K562 (cell line): ENCODE measurements around the gene MMP24. TPM values are rescaled to one million over a fixed set of nuclear protein-coding genes. Genes with fewer than 3 reads are reported as not detected.
A peak's percentile ranks its signal among the peaks of the same experiment; 100 is the strongest.

ENCODE experiments used
- ATAC-seq: fragments of 200-7000 bp; cut with Tn5 transposase; 3 replicates; pipeline ENCODE4 v1.9.1; 2020; ENCODE audit warnings: moderate library complexity
- BruUV-seq: library from RNA; stranded (reverse); fragments of 400-500 nt; replicated peaks from 2 replicates; lab custom pipeline; 2021; lab: Mats Ljungman, UMichigan
- CTCF ChIA-PET: fragments of 300-600 bp; formaldehyde crosslinking; extraction: SDS; loops from one replicate; lab custom pipeline; 2021; ENCODE audit warnings: low intra/inter-chr PET ratio; lab: Yijun Ruan, JAX
- POLR2A ChIA-PET: fragments of 300-600, 350-650 bp; sonication (Branson Sonifier 250); formaldehyde crosslinking; extraction: SDS; loops from one replicate; lab custom pipeline; 2021; ENCODE audit warnings: antibody characterized with exemption, inconsistent platforms; lab: Yijun Ruan, JAX
- DNase-seq, 4 experiments: peaks; one replicate each; pipeline versions ENCODE4 v3.0.0 to v3.0.0-alpha.2; 2011 to 2018; ENCODE audit warnings: low spot score in 3 of 4, mixed read lengths in 3 of 4; ENCODE audit errors: extremely low read depth in 1 of 4
- FAIRE-seq: peaks from 2 replicates; lab custom pipeline; 2011; peaks lifted over from hg19 to GRCh38; lab: Jason Lieb, UNC
- H2AFZ ChIP-seq: 2 replicates; pipeline ENCODE4 v1.6.0; 2011; ENCODE audit warnings: low read depth, low read length, control low read depth, inconsistent platforms
- H3K27ac ChIP-seq: fragments of 200-600 bp; 3 replicates; pipeline ENCODE4 v1.8.0; 2011; ENCODE audit warnings: low read depth, mild to moderate bottlenecking, control low read depth, inconsistent platforms, low read length, moderate library complexity, mixed read lengths; ENCODE audit errors: extremely low read depth
- H3K27me3 ChIP-seq, 2 experiments: fragments of 300-600 bp in 1 of 2; 2 replicates in 1 of 2; 3 replicates in 1 of 2; pipeline versions ENCODE4 v1.6.0 to v1.8.0; 2011; ENCODE audit warnings: inconsistent platforms in 2 of 2, low read length in 2 of 2, mild to moderate bottlenecking in 1 of 2, mixed read lengths in 1 of 2, moderate library complexity in 1 of 2; ENCODE audit not compliant: control insufficient read depth in 2 of 2, insufficient read depth in 2 of 2
- H3K36me3 ChIP-seq: fragments of 300-600 bp; 3 replicates; pipeline ENCODE4 v1.8.0; 2011; ENCODE audit warnings: mild to moderate bottlenecking, low read length, inconsistent platforms; ENCODE audit not compliant: control insufficient read depth, insufficient read depth
- H3K4me1 ChIP-seq, 2 experiments: fragments of 200-600 bp in 1 of 2; replicated peaks in 1 of 2; 2 replicates in 1 of 2; 3 replicates in 1 of 2; pipeline versions ENCODE4 v1.5.1 to v1.8.0; 2011; ENCODE audit warnings: inconsistent platforms in 2 of 2, low read length in 2 of 2, mild to moderate bottlenecking in 1 of 2, mixed read lengths in 1 of 2, moderate library complexity in 1 of 2; ENCODE audit not compliant: control insufficient read depth in 2 of 2, insufficient read depth in 2 of 2
- H3K4me2 ChIP-seq: 2 replicates; pipeline ENCODE4 v1.6.1; 2011; ENCODE audit warnings: low read length, control low read depth, inconsistent platforms, mixed read lengths; ENCODE audit not compliant: insufficient read depth
- H3K4me3 ChIP-seq: fragments of 200-600 bp; sonication (generic), shearing (Covaris generic); 2 replicates; pipeline ENCODE4 v1.5.1; 2016; ENCODE audit warnings: control low read depth, inconsistent platforms
- H3K79me2 ChIP-seq: fragments of 200-600 bp; 3 replicates; pipeline ENCODE4 v1.8.0; 2011; ENCODE audit warnings: low read length, inconsistent platforms; ENCODE audit not compliant: control insufficient read depth, insufficient read depth
- H3K9ac ChIP-seq, 2 experiments: 2 replicates each; pipeline versions ENCODE4 v1.6.0 to v1.6.1; 2011; ENCODE audit warnings: low read depth in 2 of 2, low read length in 2 of 2, control low read depth in 1 of 2, inconsistent platforms in 1 of 2, mild to moderate bottlenecking in 1 of 2, mixed read lengths in 1 of 2; ENCODE audit not compliant: insufficient read depth in 1 of 2
- H3K9me1 ChIP-seq: one replicate; pipeline ENCODE4 v1.6.0; 2011; ENCODE audit warnings: inconsistent platforms, mild to moderate bottlenecking, low read length, moderate library complexity; ENCODE audit not compliant: control insufficient read depth, insufficient read depth
- H3K9me3 ChIP-seq: replicated peaks from 2 replicates; pipeline ENCODE4 v1.5.1; 2011; ENCODE audit warnings: low read depth, low read length, inconsistent platforms; ENCODE audit not compliant: control insufficient read depth, insufficient read depth
- H4K20me1 ChIP-seq: replicated peaks from 2 replicates; pipeline ENCODE4 v1.6.1; 2011; ENCODE audit warnings: low read length, inconsistent platforms, mixed read lengths; ENCODE audit not compliant: control insufficient read depth, insufficient read depth
- ADNP ChIP-seq: fragments of 200-800 bp; sonication (Bioruptor generic); IDR thresholded peaks from 2 replicates; pipeline ENCODE4 v1.6.1; 2016; ENCODE audit warnings: missing genetic modification characterization, missing compliant biosample characterization
- CBX8 ChIP-seq: fragments of 200-600 bp; sonication (generic); IDR thresholded peaks from 2 replicates; pipeline ENCODE4 v1.6.1; 2012; ENCODE audit warnings: borderline replicate concordance, mixed run types, low read depth, mild to moderate bottlenecking, moderate library complexity, mixed read lengths, low read length, control low read depth, inconsistent platforms; ENCODE audit not compliant: poor library complexity, severe bottlenecking; ENCODE audit errors: extremely low read depth
- FOS ChIP-seq: IDR thresholded peaks from 3 replicates; pipeline ENCODE4 v1.6.1; 2011; ENCODE audit not compliant: insufficient read length; ENCODE audit errors: extremely low read depth
- HNRNPUL1 ChIP-seq: fragments of 200-400 bp; formaldehyde crosslinking; IDR thresholded peaks from 2 replicates; pipeline ENCODE4 v1.6.1; 2017; ENCODE audit warnings: low read length
- ILK ChIP-seq: fragments of 450-650 bp; IDR thresholded peaks from 2 replicates; pipeline ENCODE4 v1.6.1; 2016; ENCODE audit warnings: missing genetic modification characterization, low read depth, mild to moderate bottlenecking, missing compliant biosample characterization, moderate library complexity, borderline replicate concordance
- RBM15 ChIP-seq: fragments of 200-400 bp; formaldehyde crosslinking; IDR thresholded peaks from 2 replicates; pipeline ENCODE4 v1.6.1; 2018; ENCODE audit warnings: mild to moderate bottlenecking, low read length, moderate library complexity; ENCODE audit not compliant: insufficient read depth
- RBM22 ChIP-seq: fragments of 200-400 bp; formaldehyde crosslinking; IDR thresholded peaks from 2 replicates; pipeline ENCODE4 v1.6.1; 2018; ENCODE audit warnings: low read length, low read depth; ENCODE audit not compliant: poor library complexity, severe bottlenecking
- TBP ChIP-seq: optimal IDR thresholded peaks from 2 replicates; pipeline ENCODE3; 2011; ENCODE audit warnings: low read depth, low read length, improper control_type of control experiment
- ZC3H4 ChIP-seq: sonication (generic); formaldehyde crosslinking; IDR thresholded peaks from 2 replicates; pipeline ENCODE4 v1.9.0; 2021; ENCODE audit warnings: missing genetic modification reagents, borderline replicate concordance
- WGBS: fragments of 100-300 bp; shearing (Covaris generic); methylation state at CpG from one replicate; pipeline ENCODE4 v1.1.6; 2016; ENCODE audit warnings: low coverage, mixed read lengths; ENCODE audit not compliant: insufficient coverage; ENCODE audit errors: missing lambda C conversion rate; 5-methylcytosine and 5-hydroxymethylcytosine counted together
- in situ Hi-C: fragments of 300-500 bp; cut with MboI; formaldehyde crosslinking; loops from 4 replicates; pipeline ENCODE4 v1.15.0; 2018; ENCODE audit warnings: inconsistent platforms, mixed read lengths
- intact Hi-C: fragments of 100-400 bp; cut with micrococcal nuclease; formaldehyde crosslinking; loops from 2 replicates; pipeline ENCODE4 v1.14.2; 2022
- polyA plus RNA-seq, 8 experiments: library from polyadenylated mRNA; depleted of rRNA in 4 of 8; stranded (reverse) in 5 of 8; unstranded in 3 of 8; fragments of >200 nt; fragmentation: Nextera tagmentation in 2 of 8; fragmentation: Illumina TruSeq in 1 of 8; extraction: Ambion mirVana in 2 of 8; extraction: Trizol in 1 of 8; gene quantifications; 2 replicates each; pipeline versions ENCODE4 v1.2.1 to v1.2.3, GENCODE V29; 2011 to 2014; ENCODE audit warnings: inconsistent platforms in 1 of 8, missing spikeins in 1 of 8
- total RNA-seq, 7 experiments: library from RNA; depleted of rRNA in 6 of 7; stranded (reverse); fragments of >200 nt in 6 of 7; fragmentation: Illumina TruSeq in 2 of 7; extraction: Trizol in 2 of 7; gene quantifications; 2 replicates each; pipeline versions ENCODE4 v1.2.1 to v1.2.3, GENCODE V29; 2011 to 2021; ENCODE audit warnings: low replicate concordance in 1 of 7
- TF ChIP-seq, protein P1 (sequence below): fragments of 200-400 bp; formaldehyde crosslinking; IDR thresholded peaks from 2 replicates; pipeline ENCODE4 v1.6.1; 2017; ENCODE audit warnings: mild to moderate bottlenecking, low read depth, low read length, moderate library complexity
- TF ChIP-seq, protein P2 (sequence below): sonication (generic); formaldehyde crosslinking; IDR thresholded peaks from 2 replicates; pipeline ENCODE4 v1.8.0; 2022; ENCODE audit warnings: mild to moderate bottlenecking, missing genetic modification reagents

MMP24 gene
- total and polyA plus RNA-seq, 9 of the 15 experiments (the other 6 are each of a cell fraction or from before 2014, with no cell fraction given), result 0.03 to 0.07 (median 0.03) TPM; not detected in 6

DNA sequence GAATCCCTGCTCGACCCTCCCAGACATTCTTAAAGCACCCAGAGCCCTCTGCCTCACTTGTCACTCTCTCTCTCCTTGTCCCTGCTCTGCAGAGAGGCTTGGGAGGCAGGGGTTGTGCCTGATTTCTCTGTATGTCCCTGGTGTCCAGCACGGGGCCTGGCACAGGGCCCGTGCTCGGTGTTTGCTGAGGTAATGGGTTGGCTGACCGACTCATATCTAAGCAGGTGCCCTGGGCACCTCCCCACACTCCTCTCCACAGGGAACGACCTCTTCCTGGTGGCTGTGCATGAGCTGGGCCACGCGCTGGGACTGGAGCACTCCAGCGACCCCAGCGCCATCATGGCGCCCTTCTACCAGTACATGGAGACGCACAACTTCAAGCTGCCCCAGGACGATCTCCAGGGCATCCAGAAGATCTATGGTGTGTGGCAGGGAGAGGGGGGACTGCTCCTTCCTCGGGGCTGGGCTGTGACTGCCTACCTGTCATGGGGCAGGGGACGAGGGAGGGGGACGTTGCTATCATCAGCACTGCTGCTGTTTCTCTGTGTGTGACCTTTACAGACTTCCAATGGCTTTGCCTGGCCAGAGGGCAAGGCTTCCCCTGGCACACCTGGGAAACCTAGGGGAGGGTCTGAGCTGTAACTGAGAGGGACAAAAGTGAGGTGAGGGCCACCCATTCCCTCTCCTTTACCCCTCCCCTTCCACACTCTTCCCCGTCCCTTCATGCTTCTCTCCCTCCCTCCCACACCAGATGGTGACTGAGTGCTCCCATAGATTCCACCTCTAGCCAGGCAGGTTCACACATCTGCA, 37.2 kb downstream of the MMP24 start:
- Histone ChIP-seq H3K27ac (no peak overlapping the region), H3K9ac (peak overlapping the region in 1 of 2 experiments; percentile 14; a peak in 2 of 4 replicates), H3K4me2 (no peak overlapping the region), H3K36me3 (no peaks in the 10 kb centered on the region), H3K79me2 (no peaks in the 10 kb centered on the region), H3K4me3 (no peak overlapping the region), H2AFZ (no peak overlapping the region), H3K9me1 (no peaks in the 10 kb centered on the region), H3K27me3 (peaks cover 2 to 27% of the 10 kb centered on the region in 2 experiments; a peak in 3 of 5 replicates), H4K20me1 (0 out of 2 replicates have a peak, but pooled peaks cover 6% of the 10 kb centered on the region), H3K4me1 (peaks cover 0 to 18% of the 10 kb centered on the region in 2 experiments; a peak in 2 of 5 replicates), H3K9me3 (no peaks in the 10 kb centered on the region)
- ChIA-PET CTCF (interaction anchor here (0.7 to 1.4 kb wide), 3 partner anchors 55 to 119 kb away, joined by 4 to 6 read pairs (median 5); no protein-coding TSS in a partner anchor), POLR2A (interaction anchor here (0.6 to 1.4 kb wide), 2 partner anchors 13 to 242 kb away, joined by 6 read pairs; no protein-coding TSS in a partner anchor)
- TF ChIP-seq ILK (tag) (no peak), FOS (no peak), RBM15 (no peak), TBP (no peak), CBX8 (no peak), ADNP (no peak), RBM22 (no peak), ZC3H4 (no peak), HNRNPUL1 (no peak)
- TF ChIP-seq, protein P1, sequence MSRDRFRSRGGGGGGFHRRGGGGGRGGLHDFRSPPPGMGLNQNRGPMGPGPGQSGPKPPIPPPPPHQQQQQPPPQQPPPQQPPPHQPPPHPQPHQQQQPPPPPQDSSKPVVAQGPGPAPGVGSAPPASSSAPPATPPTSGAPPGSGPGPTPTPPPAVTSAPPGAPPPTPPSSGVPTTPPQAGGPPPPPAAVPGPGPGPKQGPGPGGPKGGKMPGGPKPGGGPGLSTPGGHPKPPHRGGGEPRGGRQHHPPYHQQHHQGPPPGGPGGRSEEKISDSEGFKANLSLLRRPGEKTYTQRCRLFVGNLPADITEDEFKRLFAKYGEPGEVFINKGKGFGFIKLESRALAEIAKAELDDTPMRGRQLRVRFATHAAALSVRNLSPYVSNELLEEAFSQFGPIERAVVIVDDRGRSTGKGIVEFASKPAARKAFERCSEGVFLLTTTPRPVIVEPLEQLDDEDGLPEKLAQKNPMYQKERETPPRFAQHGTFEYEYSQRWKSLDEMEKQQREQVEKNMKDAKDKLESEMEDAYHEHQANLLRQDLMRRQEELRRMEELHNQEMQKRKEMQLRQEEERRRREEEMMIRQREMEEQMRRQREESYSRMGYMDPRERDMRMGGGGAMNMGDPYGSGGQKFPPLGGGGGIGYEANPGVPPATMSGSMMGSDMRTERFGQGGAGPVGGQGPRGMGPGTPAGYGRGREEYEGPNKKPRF, result no peak
- TF ChIP-seq, protein P2, sequence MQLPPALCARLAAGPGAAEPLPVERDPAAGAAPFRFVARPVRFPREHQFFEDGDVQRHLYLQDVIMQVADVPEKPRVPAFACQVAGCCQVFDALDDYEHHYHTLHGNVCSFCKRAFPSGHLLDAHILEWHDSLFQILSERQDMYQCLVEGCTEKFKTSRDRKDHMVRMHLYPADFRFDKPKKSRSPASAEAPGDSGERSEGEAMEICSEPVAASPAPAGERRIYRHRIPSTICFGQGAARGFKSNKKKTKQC, result no peak
- DNase-seq (no peak), FAIRE-seq (no peak), ATAC-seq (no peak)
- intact Hi-C loops (loop anchor here (10.0 kb wide), 2 partner anchors 389 to 429 kb away; partner anchors contain the start of genes ACSS2 and GGT7), in situ Hi-C loops (no loop called here)
- no TSS peak for BruUV-seq
- 39% methylated on average over 10 of the region's 17 CpGs for WGBS
